Kidney epithelial cell (primary cell): ENCODE results near the gene TMEM184C. TPM values are rescaled to one million over a fixed set of nuclear protein-coding genes. Genes with fewer than 3 reads are reported as not detected.

Experiments used
- DNase-seq: peaks from one replicate; pipeline ENCODE4 v3.0.0-alpha.2; 2010; ENCODE audit warnings: low read depth
- H3K27me3 ChIP-seq: 2 replicates; pipeline ENCODE4 v1.6.0; 2011; ENCODE audit warnings: low read length; ENCODE audit not compliant: control insufficient read depth, insufficient read depth
- H3K36me3 ChIP-seq: 2 replicates; pipeline ENCODE4 v1.5.1; 2011; ENCODE audit warnings: low read length; ENCODE audit not compliant: control insufficient read depth, insufficient read depth
- H3K4me3 ChIP-seq: 2 replicates; pipeline ENCODE4 v1.5.1; 2011; ENCODE audit warnings: low read depth, mild to moderate bottlenecking, control low read depth, low read length
- total RNA-seq: library from RNA; depleted of rRNA; stranded (reverse); fragments of >200 nt; gene quantifications from 2 replicates; pipeline ENCODE4 v1.2.3, GENCODE V29; 2015
- TF ChIP-seq, protein P1 (sequence below): IDR thresholded peaks from 2 replicates; pipeline ENCODE4 v1.5.1; 2011; ENCODE audit warnings: mild to moderate bottlenecking, moderate library complexity, low read length, control low read depth, inconsistent platforms; ENCODE audit not compliant: insufficient read depth, poor library complexity, severe bottlenecking

The TMEM184C gene
- total RNA-seq, 1 donor from 2014 or later = 37.6 TPM

DNA sequence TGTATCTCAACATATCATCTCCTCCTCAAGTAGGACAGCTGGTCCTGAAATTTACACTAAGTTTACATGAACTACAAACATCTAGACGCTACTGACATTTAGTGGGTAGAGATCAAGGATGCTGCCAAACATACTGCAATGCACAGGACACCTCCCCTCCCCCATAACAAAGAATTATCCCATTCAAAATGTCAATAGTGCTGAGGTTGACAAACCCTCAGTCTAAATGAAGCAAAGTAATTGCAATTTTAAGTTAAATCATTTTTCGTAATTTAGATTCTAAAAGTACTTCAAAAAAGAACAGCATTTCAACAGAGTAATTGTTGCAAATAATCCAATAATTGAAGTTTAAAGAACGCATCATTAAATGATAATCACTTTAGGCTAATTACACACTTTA, 65.6 kb downstream of the TMEM184C start:
- Histone ChIP-seq H3K36me3 (no peaks in the 10 kb centered on the region), H3K27me3 (no peaks in the 10 kb centered on the region), H3K4me3 (peak overlapping the region; percentile 70)
- no peak for DNase-seq
- TF ChIP-seq, protein P1, sequence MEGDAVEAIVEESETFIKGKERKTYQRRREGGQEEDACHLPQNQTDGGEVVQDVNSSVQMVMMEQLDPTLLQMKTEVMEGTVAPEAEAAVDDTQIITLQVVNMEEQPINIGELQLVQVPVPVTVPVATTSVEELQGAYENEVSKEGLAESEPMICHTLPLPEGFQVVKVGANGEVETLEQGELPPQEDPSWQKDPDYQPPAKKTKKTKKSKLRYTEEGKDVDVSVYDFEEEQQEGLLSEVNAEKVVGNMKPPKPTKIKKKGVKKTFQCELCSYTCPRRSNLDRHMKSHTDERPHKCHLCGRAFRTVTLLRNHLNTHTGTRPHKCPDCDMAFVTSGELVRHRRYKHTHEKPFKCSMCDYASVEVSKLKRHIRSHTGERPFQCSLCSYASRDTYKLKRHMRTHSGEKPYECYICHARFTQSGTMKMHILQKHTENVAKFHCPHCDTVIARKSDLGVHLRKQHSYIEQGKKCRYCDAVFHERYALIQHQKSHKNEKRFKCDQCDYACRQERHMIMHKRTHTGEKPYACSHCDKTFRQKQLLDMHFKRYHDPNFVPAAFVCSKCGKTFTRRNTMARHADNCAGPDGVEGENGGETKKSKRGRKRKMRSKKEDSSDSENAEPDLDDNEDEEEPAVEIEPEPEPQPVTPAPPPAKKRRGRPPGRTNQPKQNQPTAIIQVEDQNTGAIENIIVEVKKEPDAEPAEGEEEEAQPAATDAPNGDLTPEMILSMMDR = no peak

DNA sequence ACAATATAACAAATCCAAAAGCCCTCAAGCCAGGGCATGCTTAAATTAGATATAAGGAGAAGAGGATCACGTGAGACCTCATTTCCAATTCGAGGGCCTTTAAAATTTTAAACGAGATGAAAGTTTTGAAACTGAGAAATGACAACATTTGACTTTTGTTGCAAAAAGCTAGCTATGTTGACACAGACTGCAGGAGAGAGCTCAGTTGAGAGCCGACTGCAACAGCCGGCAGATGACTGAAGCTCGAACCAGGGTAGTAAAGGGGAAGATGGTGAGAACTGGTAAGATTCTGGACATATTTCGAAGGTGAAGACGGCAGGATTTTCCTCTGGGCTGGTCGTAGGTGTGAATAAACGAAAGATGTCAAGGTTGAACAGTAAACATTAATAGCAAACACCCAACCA, 66.0 kb downstream of the TMEM184C start:
- no peaks in the 10 kb centered on the region for H3K27me3 ChIP-seq
- H3K4me3 ChIP-seq = peak overlapping the region; percentile 70
- DNase-seq = no peak
- TF ChIP-seq, protein P1 = no peak
- no peaks in the 10 kb centered on the region for H3K36me3 ChIP-seq

DNA sequence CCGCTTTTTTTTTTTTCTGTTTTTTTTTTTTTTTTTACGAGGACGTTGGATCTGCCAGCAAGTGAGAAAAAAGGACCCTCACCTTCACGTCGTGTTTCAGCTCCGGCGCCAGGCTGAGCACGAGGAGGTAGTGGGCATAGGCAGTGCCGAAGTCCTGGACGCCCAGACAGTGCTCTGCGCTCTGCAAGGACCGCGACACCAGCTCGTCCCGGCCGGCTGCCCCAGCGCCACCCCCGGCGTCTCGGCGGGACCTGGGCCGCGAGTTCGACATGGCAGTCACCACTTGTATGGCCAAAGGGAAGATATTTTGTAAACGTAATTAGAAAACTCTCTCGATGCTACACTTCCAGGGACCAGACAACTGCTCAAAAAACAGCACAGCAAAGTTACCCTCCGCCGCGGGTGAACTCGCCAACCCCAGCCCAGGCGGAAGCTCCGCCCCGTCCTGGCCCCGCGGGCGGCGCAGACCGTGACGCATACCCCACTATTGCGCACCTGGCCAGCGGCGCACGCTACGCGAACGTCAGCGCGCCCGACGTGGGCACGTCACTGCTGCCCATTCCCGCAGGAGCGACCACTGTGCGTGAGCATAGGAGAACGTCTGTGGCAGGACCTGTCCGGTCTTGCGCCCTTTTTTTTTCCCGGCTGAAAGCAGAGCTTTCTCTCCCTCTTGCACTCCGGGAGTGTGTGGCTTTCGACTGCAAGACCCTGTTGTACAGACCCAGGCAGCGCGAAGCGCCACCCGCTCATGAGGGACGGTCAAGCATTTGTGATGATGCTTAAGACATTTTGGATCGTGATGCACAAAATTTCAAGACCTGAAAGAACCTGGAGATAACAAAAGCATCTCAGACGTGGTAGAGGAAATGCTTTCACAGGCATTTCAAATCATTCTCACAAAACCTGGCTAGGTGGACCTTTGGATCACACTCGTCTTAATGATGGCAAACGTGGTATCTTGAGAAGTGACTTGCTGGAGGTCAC, 66.8 kb downstream of the TMEM184C start, which contains the start of gene PRMT9:
PRMT9 (minus strand) TSS at position 447 of the 984 bp plus-strand sequence; CDS start at position 271, 176 bp downstream.
- no peaks in the 10 kb centered on the region for H3K36me3 ChIP-seq
- H3K27me3 ChIP-seq = no peaks in the 10 kb centered on the region
- H3K4me3 ChIP-seq = peak within 1 kb of the TSS; percentile 70
- DNase-seq = peak; percentile 56
- TF ChIP-seq, protein P1 = no peak

DNA sequence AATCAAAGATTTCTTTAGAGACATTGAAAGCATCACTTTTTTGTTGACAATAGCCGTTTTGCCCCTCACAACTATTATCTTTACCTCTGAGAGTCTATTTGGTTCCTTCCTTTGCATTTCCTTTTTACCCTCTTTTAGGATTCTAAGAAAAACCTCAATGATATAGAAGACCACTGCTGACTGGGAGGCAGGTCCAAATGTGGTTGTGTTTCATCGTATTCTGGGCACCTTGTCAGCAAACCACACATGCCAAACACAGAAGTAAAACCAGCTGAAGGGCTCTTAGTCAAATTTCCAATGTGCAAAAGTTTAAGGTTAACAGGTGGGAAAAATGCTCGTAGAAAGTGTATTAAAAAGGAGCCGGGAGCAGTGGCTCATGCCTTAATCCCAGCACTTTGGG, 71.9 kb downstream of the TMEM184C start:
- Histone ChIP-seq H3K27me3 (no peaks in the 10 kb centered on the region), H3K4me3 (no peak overlapping the region), H3K36me3 (no peaks in the 10 kb centered on the region)
- no peak for DNase-seq
- TF ChIP-seq, protein P1 = no peak

DNA sequence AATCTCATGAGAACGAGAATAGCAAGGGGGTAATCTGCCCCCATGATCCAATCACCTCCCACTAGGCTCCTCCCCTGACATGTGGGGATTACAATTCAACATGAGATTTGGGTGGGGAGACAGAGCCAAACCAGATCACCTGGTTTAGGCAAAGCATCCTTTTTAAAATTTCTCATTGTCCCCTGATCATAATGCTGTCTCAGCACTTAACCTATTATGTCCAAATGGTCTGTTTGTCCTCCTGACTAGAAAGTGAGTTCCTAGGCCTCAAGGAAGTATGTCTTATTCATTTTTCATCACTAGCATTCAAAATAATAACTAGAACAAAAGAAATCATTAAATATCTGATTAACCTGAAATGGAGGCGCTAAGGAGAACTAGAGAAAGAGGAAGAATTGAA, 74.6 kb downstream of the TMEM184C start:
- TF ChIP-seq, protein P1 = no peak
- no peak overlapping the region for H3K4me3 ChIP-seq
- no peaks in the 10 kb centered on the region for H3K36me3 ChIP-seq
- DNase-seq = no peak
- H3K27me3 ChIP-seq = no peaks in the 10 kb centered on the region
